Neural cell (in vitro differentiated cells): ENCODE measurements around the gene GTSE1. TPM values are rescaled to one million over a fixed set of nuclear protein-coding genes. Genes with fewer than 3 reads are reported as not detected.

Experiments used
- H2AFZ ChIP-seq: fragments of 200-600, 300-800 bp; sonication (generic), shearing (Covaris generic); 2 replicates; pipeline ENCODE4 v1.6.0; 2014; ENCODE audit warnings: low read depth, mild to moderate bottlenecking, antibody characterized with exemption, low read length, moderate library complexity
- H3F3A ChIP-seq: fragments of 200-600 bp; shearing (Covaris generic); 2 replicates; pipeline ENCODE4 v1.6.1; 2016; ENCODE audit warnings: mild to moderate bottlenecking, moderate library complexity, mixed read lengths, antibody characterized with exemption, low read length; ENCODE audit not compliant: insufficient read depth, poor library complexity, severe bottlenecking
- H3K27ac ChIP-seq: fragments of 200-600, 300-800 bp; sonication (generic), shearing (Covaris generic); 2 replicates; pipeline ENCODE4 v1.5.1; 2014; ENCODE audit warnings: mild to moderate bottlenecking, low read length, moderate library complexity
- H3K27me3 ChIP-seq: fragments of 300-800, 200-600 bp; sonication (generic), shearing (Covaris generic); 2 replicates; pipeline ENCODE4 v1.6.0; 2014; ENCODE audit warnings: mild to moderate bottlenecking, low read depth, low read length, moderate library complexity; ENCODE audit not compliant: insufficient read depth
- H3K36me3 ChIP-seq: fragments of 300-800, 200-600 bp; sonication (generic), shearing (Covaris generic); 2 replicates; pipeline ENCODE4 v1.5.1; 2014; ENCODE audit warnings: mild to moderate bottlenecking, antibody characterized with exemption, low read length, moderate library complexity; ENCODE audit not compliant: insufficient read depth
- H3K4me2 ChIP-seq: fragments of 300-800, 200-600 bp; sonication (generic), shearing (Covaris generic); 2 replicates; pipeline ENCODE4 v1.6.0; 2014; ENCODE audit warnings: mild to moderate bottlenecking, low read length
- H3K4me3 ChIP-seq: fragments of 300-800, 200-600 bp; sonication (generic), shearing (Covaris generic); 2 replicates; pipeline ENCODE4 v1.5.1; 2014; ENCODE audit warnings: mild to moderate bottlenecking, low read length, moderate library complexity
- H3K79me2 ChIP-seq: fragments of 200-600 bp; shearing (Covaris generic); replicated peaks from 2 replicates; pipeline ENCODE4 v1.6.0; 2014; ENCODE audit warnings: mild to moderate bottlenecking, low read length, moderate library complexity; ENCODE audit not compliant: insufficient read depth
- H3K9ac ChIP-seq: fragments of 300-800, 200-600 bp; sonication (generic), shearing (Covaris generic); 2 replicates; pipeline ENCODE4 v1.6.1; 2016; ENCODE audit warnings: mild to moderate bottlenecking, low read length, mixed read lengths
- H3K9me2 ChIP-seq: fragments of 200-600 bp; shearing (Covaris generic); 2 replicates; pipeline ENCODE4 v1.6.1; 2016; ENCODE audit warnings: mild to moderate bottlenecking, low read length, mixed read lengths; ENCODE audit not compliant: insufficient read depth
- H3K9me3 ChIP-seq: fragments of 200-600, 300-800 bp; sonication (generic), shearing (Covaris generic); 2 replicates; pipeline ENCODE4 v1.6.1; 2016; ENCODE audit warnings: mild to moderate bottlenecking, mixed run types, low read length, moderate library complexity, mixed read lengths
- H4K20me1 ChIP-seq: fragments of 200-600 bp; shearing (Covaris generic); 2 replicates; pipeline ENCODE4 v1.6.1; 2016; ENCODE audit warnings: mild to moderate bottlenecking, mixed run types; ENCODE audit not compliant: insufficient read depth
- EP300 ChIP-seq: fragments of 450-650 bp; conservative IDR thresholded peaks from 2 replicates; pipeline ENCODE4 v1.6.1; 2014; ENCODE audit warnings: antibody characterized with exemption, mild to moderate bottlenecking, moderate library complexity; ENCODE audit not compliant: poor library complexity, severe bottlenecking
- EZH2 ChIP-seq: fragments of 200-600, 300-800 bp; shearing (Covaris generic), sonication (generic); IDR thresholded peaks from 2 replicates; pipeline ENCODE4 v1.6.1; 2014; ENCODE audit warnings: antibody characterized with exemption, low read length, borderline replicate concordance, mild to moderate bottlenecking; ENCODE audit not compliant: insufficient read depth, poor library complexity, severe bottlenecking
- MXI1 ChIP-seq: fragments of 450-650 bp; conservative IDR thresholded peaks from 2 replicates; pipeline ENCODE4 v1.6.1; 2014; ENCODE audit warnings: antibody characterized with exemption, mild to moderate bottlenecking; ENCODE audit not compliant: poor library complexity, severe bottlenecking
- POLR2AphosphoS5 ChIP-seq: IDR thresholded peaks from 2 replicates; pipeline ENCODE4 v1.6.1; 2012
- RAD21 ChIP-seq: fragments of 450-650 bp; conservative IDR thresholded peaks from 2 replicates; pipeline ENCODE4 v1.6.1; 2014; ENCODE audit warnings: antibody characterized with exemption, mild to moderate bottlenecking, moderate library complexity
- SMC3 ChIP-seq: fragments of 450-650 bp; conservative IDR thresholded peaks from 2 replicates; pipeline ENCODE4 v1.6.1; 2014; ENCODE audit warnings: antibody characterized with exemption, mild to moderate bottlenecking, moderate library complexity; ENCODE audit not compliant: poor library complexity
- TAF1 ChIP-seq: IDR thresholded peaks from 2 replicates; pipeline ENCODE4 v1.6.1; 2012; ENCODE audit warnings: low read depth
- polyA plus RNA-seq: library from polyadenylated mRNA; depleted of rRNA; stranded (reverse); fragments of >200 nt; gene quantifications from 2 replicates; pipeline ENCODE4 v1.2.3, GENCODE V29; 2014
- TF ChIP-seq, protein P1 (sequence below): IDR thresholded peaks from 2 replicates; pipeline ENCODE4 v1.6.1; 2012; ENCODE audit warnings: borderline replicate concordance
- TF ChIP-seq, protein P2 (sequence below): fragments of 450-650 bp; IDR thresholded peaks from 2 replicates; pipeline ENCODE4 v1.5.1; 2014; ENCODE audit warnings: antibody characterized with exemption, mild to moderate bottlenecking, moderate library complexity; ENCODE audit not compliant: poor library complexity, severe bottlenecking

The GTSE1 gene
- polyA plus RNA-seq, 1 donor from 2014 or later: 0.28 TPM

DNA sequence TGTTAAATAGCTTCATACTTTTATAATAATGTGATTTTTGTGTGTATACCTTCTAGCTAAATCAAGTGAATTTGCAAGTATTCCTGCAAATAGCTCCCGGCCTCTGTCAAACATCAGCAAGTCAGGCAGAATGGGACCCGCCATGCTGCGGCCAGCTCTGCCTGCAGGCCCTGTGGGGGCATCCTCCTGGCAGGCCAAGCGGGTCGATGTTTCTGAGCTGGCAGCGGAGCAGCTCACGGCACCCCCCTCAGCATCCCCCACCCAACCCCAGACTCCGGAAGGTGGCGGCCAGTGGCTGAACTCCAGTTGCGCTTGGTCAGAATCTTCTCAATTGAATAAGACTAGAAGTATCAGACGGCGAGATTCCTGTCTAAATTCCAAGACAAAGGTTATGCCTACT, 19.3 kb downstream of the GTSE1 start:
- H3K4me3 ChIP-seq: no peak overlapping the region
- TF ChIP-seq, protein P1, sequence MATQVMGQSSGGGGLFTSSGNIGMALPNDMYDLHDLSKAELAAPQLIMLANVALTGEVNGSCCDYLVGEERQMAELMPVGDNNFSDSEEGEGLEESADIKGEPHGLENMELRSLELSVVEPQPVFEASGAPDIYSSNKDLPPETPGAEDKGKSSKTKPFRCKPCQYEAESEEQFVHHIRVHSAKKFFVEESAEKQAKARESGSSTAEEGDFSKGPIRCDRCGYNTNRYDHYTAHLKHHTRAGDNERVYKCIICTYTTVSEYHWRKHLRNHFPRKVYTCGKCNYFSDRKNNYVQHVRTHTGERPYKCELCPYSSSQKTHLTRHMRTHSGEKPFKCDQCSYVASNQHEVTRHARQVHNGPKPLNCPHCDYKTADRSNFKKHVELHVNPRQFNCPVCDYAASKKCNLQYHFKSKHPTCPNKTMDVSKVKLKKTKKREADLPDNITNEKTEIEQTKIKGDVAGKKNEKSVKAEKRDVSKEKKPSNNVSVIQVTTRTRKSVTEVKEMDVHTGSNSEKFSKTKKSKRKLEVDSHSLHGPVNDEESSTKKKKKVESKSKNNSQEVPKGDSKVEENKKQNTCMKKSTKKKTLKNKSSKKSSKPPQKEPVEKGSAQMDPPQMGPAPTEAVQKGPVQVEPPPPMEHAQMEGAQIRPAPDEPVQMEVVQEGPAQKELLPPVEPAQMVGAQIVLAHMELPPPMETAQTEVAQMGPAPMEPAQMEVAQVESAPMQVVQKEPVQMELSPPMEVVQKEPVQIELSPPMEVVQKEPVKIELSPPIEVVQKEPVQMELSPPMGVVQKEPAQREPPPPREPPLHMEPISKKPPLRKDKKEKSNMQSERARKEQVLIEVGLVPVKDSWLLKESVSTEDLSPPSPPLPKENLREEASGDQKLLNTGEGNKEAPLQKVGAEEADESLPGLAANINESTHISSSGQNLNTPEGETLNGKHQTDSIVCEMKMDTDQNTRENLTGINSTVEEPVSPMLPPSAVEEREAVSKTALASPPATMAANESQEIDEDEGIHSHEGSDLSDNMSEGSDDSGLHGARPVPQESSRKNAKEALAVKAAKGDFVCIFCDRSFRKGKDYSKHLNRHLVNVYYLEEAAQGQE: no peak
- TF ChIP-seq SMC3 (no peak), POLR2AphosphoS5 (no peak), RAD21 (no peak), TAF1 (no peak)
- TF ChIP-seq, protein P2, sequence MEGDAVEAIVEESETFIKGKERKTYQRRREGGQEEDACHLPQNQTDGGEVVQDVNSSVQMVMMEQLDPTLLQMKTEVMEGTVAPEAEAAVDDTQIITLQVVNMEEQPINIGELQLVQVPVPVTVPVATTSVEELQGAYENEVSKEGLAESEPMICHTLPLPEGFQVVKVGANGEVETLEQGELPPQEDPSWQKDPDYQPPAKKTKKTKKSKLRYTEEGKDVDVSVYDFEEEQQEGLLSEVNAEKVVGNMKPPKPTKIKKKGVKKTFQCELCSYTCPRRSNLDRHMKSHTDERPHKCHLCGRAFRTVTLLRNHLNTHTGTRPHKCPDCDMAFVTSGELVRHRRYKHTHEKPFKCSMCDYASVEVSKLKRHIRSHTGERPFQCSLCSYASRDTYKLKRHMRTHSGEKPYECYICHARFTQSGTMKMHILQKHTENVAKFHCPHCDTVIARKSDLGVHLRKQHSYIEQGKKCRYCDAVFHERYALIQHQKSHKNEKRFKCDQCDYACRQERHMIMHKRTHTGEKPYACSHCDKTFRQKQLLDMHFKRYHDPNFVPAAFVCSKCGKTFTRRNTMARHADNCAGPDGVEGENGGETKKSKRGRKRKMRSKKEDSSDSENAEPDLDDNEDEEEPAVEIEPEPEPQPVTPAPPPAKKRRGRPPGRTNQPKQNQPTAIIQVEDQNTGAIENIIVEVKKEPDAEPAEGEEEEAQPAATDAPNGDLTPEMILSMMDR: no peak
- no peak overlapping the region for H3K27ac ChIP-seq
- no peaks in the 10 kb centered on the region for H3K36me3 ChIP-seq
- no peaks in the 10 kb centered on the region for H3K79me2 ChIP-seq
- H3K4me2 ChIP-seq: no peak overlapping the region
- H3K27me3 ChIP-seq: no peaks in the 10 kb centered on the region
- H2AFZ ChIP-seq: no peak overlapping the region
- no peaks in the 10 kb centered on the region for H3K9me3 ChIP-seq
- H3K9ac ChIP-seq: no peak overlapping the region
- H3K9me2 ChIP-seq: no peaks in the 10 kb centered on the region
- H4K20me1 ChIP-seq: no peaks in the 10 kb centered on the region
- H3F3A ChIP-seq: no peaks in the 10 kb centered on the region

DNA sequence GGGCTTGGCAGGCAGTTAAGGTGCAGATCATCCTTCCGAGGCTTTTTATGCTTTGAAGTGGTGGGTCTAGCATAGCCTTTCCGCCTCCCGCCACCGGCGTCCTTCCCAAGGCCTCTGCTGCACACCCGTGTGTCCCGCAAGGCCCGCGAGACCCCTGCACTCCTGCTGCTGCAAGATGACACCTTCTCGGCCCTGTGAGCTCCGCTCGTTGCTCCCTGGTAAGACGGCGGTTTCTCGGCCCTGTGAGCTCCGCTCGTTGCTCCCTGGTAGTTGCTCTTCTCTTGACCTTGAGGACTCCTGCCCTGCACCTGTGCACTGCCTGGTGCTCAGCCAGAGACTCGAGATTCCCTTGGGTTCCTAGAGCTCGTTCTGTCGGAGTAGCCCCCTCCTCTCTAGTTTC, 21.0 kb downstream of the GTSE1 start:
- no peaks in the 10 kb centered on the region for H4K20me1 ChIP-seq
- no peaks in the 10 kb centered on the region for H3K27me3 ChIP-seq
- no peak overlapping the region for H3K27ac ChIP-seq
- no peak overlapping the region for H3K9ac ChIP-seq
- H3K4me2 ChIP-seq: no peak overlapping the region
- H2AFZ ChIP-seq: no peak overlapping the region
- H3K9me3 ChIP-seq: no peaks in the 10 kb centered on the region
- no peaks in the 10 kb centered on the region for H3K79me2 ChIP-seq
- no peaks in the 10 kb centered on the region for H3F3A ChIP-seq
- H3K9me2 ChIP-seq: no peaks in the 10 kb centered on the region
- no peak for TF ChIP-seq SMC3
- TF ChIP-seq MXI1: no peak
- TF ChIP-seq POLR2AphosphoS5: no peak
- no peak for TF ChIP-seq RAD21
- TF ChIP-seq TAF1: no peak
- TF ChIP-seq, protein P2: no peak
- TF ChIP-seq EZH2: no peak
- TF ChIP-seq, protein P1: no peak
- no peak for TF ChIP-seq EP300
- no peak overlapping the region for H3K4me3 ChIP-seq
- no peaks in the 10 kb centered on the region for H3K36me3 ChIP-seq
